Endothelial cell of umbilical vein (primary cell): ENCODE data around the gene EPS15. TPM values are rescaled to one million over a fixed set of nuclear protein-coding genes. Genes with fewer than 3 reads are reported as not detected.

ENCODE experiments used
- BruUV-seq: library from RNA; stranded (reverse); fragments of 400-500 nt; replicated peaks from 2 replicates; lab custom pipeline; 2021; lab: Mats Ljungman, UMichigan
- CTCF ChIA-PET: fragments of 300-600, 350-600 bp; sonication (Branson Sonifier 250); formaldehyde crosslinking; loops from one replicate; lab custom pipeline; 2021; ENCODE audit warnings: antibody characterized with exemption, inconsistent platforms; lab: Charles Lee
- POLR2A ChIA-PET: fragments of 300-600, 350-600 bp; sonication (Branson Sonifier 250); formaldehyde crosslinking; loops from one replicate; lab custom pipeline; 2021; ENCODE audit warnings: antibody characterized with exemption, inconsistent platforms; lab: Charles Lee
- DNase-seq: peaks from one replicate; pipeline ENCODE4 v3.0.0-alpha.2; 2011; ENCODE audit warnings: low read depth, low spot score
- FAIRE-seq: peaks from 2 replicates; lab custom pipeline; 2011; peaks lifted over from hg19 to GRCh38; lab: Jason Lieb, UNC
- H2AFZ ChIP-seq: 2 replicates; pipeline ENCODE4 v1.6.0; 2012; ENCODE audit warnings: low read depth, low read length, control low read depth, inconsistent platforms
- H3K27ac ChIP-seq: 2 replicates; pipeline ENCODE4 v1.5.1; 2011; ENCODE audit warnings: low read depth, mild to moderate bottlenecking, control low read depth, low read length, moderate library complexity; ENCODE audit not compliant: insufficient read depth
- H3K27me3 ChIP-seq, 2 experiments: 2 replicates each; pipeline versions ENCODE4 v1.6.0 to v1.6.1; 2011; ENCODE audit warnings: low read length in 2 of 2, mixed read lengths in 1 of 2; ENCODE audit not compliant: control insufficient read depth in 2 of 2, insufficient read depth in 2 of 2
- H3K36me3 ChIP-seq, 2 experiments: 2 replicates in 1 of 2; 3 replicates in 1 of 2; pipeline ENCODE4 v1.5.1; 2011; ENCODE audit warnings: low read length in 2 of 2, mild to moderate bottlenecking in 1 of 2, moderate library complexity in 1 of 2; ENCODE audit not compliant: control insufficient read depth in 2 of 2, insufficient read depth in 2 of 2; ENCODE audit errors: extremely low read depth in 1 of 2
- H3K4me1 ChIP-seq: 3 replicates; pipeline ENCODE4 v1.5.1; 2011; ENCODE audit warnings: mild to moderate bottlenecking, low read length; ENCODE audit not compliant: control insufficient read depth, insufficient read depth; ENCODE audit errors: extremely low read depth
- H3K4me2 ChIP-seq: 2 replicates; pipeline ENCODE4 v1.6.1; 2011; ENCODE audit warnings: low read length, control low read depth, mixed read lengths; ENCODE audit not compliant: insufficient read depth
- H3K4me3 ChIP-seq, 3 experiments: fragments of 200-600 bp in 1 of 3; sonication (generic), shearing (Covaris generic) in 1 of 3; replicated peaks in 1 of 3; 2 replicates each; pipeline ENCODE4 v1.5.1; 2011 to 2016; ENCODE audit warnings: control low read depth in 3 of 3, low read length in 3 of 3, mild to moderate bottlenecking in 2 of 3, inconsistent platforms in 1 of 3, low read depth in 1 of 3, moderate library complexity in 1 of 3; ENCODE audit not compliant: insufficient read depth in 1 of 3
- H3K79me2 ChIP-seq: 2 replicates; pipeline ENCODE4 v1.6.0; 2012; ENCODE audit warnings: low read length, inconsistent platforms; ENCODE audit not compliant: control insufficient read depth, insufficient read depth
- H3K9ac ChIP-seq: replicated peaks from 2 replicates; pipeline ENCODE3; 2011; ENCODE audit warnings: low read length, control low read depth; ENCODE audit not compliant: insufficient read depth; ENCODE audit errors: extremely low read depth
- H3K9me1 ChIP-seq: replicated peaks from 3 replicates; pipeline ENCODE4 v1.6.0; 2011; ENCODE audit warnings: mild to moderate bottlenecking, low read length; ENCODE audit not compliant: control insufficient read depth, insufficient read depth; ENCODE audit errors: extremely low read depth
- H3K9me3 ChIP-seq: replicated peaks from 2 replicates; pipeline ENCODE4 v1.5.1; 2012; ENCODE audit warnings: low read length, inconsistent platforms; ENCODE audit not compliant: control insufficient read depth, insufficient read depth
- H4K20me1 ChIP-seq: replicated peaks from 2 replicates; pipeline ENCODE3; 2011; ENCODE audit warnings: mild to moderate bottlenecking, low read length; ENCODE audit not compliant: control insufficient read depth, insufficient read depth; ENCODE audit errors: extremely low read depth
- EZH2 ChIP-seq: IDR thresholded peaks from 2 replicates; pipeline ENCODE4 v1.6.1; 2012; ENCODE audit warnings: borderline replicate concordance, low read depth, mild to moderate bottlenecking, moderate library complexity, low read length, inconsistent platforms; ENCODE audit not compliant: severe bottlenecking
- FOS ChIP-seq: IDR thresholded peaks from 2 replicates; pipeline ENCODE4 v1.6.1; 2011; ENCODE audit warnings: mild to moderate bottlenecking, low read length, moderate library complexity, borderline replicate concordance; ENCODE audit not compliant: insufficient read depth
- GATA2 ChIP-seq: IDR thresholded peaks from 2 replicates; pipeline ENCODE4 v1.7.0; 2011; ENCODE audit warnings: low read depth, mild to moderate bottlenecking, moderate library complexity, mixed read lengths, low read length; ENCODE audit not compliant: insufficient read length, insufficient read depth
- JUN ChIP-seq: IDR thresholded peaks from 2 replicates; pipeline ENCODE4 v1.6.1; 2011; ENCODE audit warnings: borderline replicate concordance, low read depth; ENCODE audit not compliant: insufficient read length, insufficient read depth
- MYC ChIP-seq: IDR thresholded peaks from one replicate; pipeline ENCODE4 v1.6.1; 2011; ENCODE audit warnings: mild to moderate bottlenecking, low read depth, low read length
- POLR2A ChIP-seq: IDR thresholded peaks from 2 replicates; pipeline ENCODE4 v1.6.1; 2012; ENCODE audit warnings: low read depth, mild to moderate bottlenecking, control low read depth, low read length
- POLR2AphosphoS5 ChIP-seq: IDR thresholded peaks from 2 replicates; pipeline ENCODE4 v1.6.1; 2012; ENCODE audit warnings: low read depth, mild to moderate bottlenecking, control low read depth, low read length, moderate library complexity; ENCODE audit not compliant: insufficient read depth
- dilution Hi-C: fragments of 300-500 bp; cut with MboI; formaldehyde crosslinking; loops from one replicate; pipeline ENCODE4 v1.15.0; 2019; ENCODE audit warnings: low sequenced_read_pairs; ENCODE audit not compliant: extremely low pct_ligation_motif_present
- intact Hi-C: fragments of 100-400 bp; cut with micrococcal nuclease; formaldehyde crosslinking; loops from one replicate; pipeline ENCODE4 v1.10.0; 2022
- polyA plus RNA-seq, 4 experiments: library from polyadenylated mRNA; depleted of rRNA in 3 of 4; stranded (reverse) in 3 of 4; unstranded in 1 of 4; fragments of >200 nt; gene quantifications; 2 replicates each; pipeline versions ENCODE4 v1.2.1 to v1.2.3, GENCODE V29; 2011 to 2012; ENCODE audit warnings: missing spikeins in 1 of 4
- total RNA-seq: library from RNA; stranded (reverse); gene quantifications from 2 replicates; pipeline ENCODE4 v1.2.3, GENCODE V29; 2021
- TF ChIP-seq, protein P1 (sequence below), 2 donors: IDR thresholded peaks; 1 replicate in 1 of 2; 2 replicates in 1 of 2; pipeline ENCODE4 v1.5.1; 2011; ENCODE audit warnings: low read length in 2 of 2, mild to moderate bottlenecking in 2 of 2, moderate library complexity in 2 of 2, control low read depth in 1 of 2, inconsistent platforms in 1 of 2, low read depth in 1 of 2; ENCODE audit not compliant: insufficient read depth in 1 of 2; ENCODE audit errors: extremely low read depth in 1 of 2
- TF ChIP-seq, protein P2 (sequence below): IDR thresholded peaks from 2 replicates; pipeline ENCODE4 v1.6.1; 2011; ENCODE audit not compliant: insufficient read depth, insufficient read length

EPS15 gene
- total and polyA plus RNA-seq, 2 donors (not counting 3 experiments of a cell fraction or from before 2014, with no cell fraction given) = 15.4 to 44.8 TPM

DNA sequence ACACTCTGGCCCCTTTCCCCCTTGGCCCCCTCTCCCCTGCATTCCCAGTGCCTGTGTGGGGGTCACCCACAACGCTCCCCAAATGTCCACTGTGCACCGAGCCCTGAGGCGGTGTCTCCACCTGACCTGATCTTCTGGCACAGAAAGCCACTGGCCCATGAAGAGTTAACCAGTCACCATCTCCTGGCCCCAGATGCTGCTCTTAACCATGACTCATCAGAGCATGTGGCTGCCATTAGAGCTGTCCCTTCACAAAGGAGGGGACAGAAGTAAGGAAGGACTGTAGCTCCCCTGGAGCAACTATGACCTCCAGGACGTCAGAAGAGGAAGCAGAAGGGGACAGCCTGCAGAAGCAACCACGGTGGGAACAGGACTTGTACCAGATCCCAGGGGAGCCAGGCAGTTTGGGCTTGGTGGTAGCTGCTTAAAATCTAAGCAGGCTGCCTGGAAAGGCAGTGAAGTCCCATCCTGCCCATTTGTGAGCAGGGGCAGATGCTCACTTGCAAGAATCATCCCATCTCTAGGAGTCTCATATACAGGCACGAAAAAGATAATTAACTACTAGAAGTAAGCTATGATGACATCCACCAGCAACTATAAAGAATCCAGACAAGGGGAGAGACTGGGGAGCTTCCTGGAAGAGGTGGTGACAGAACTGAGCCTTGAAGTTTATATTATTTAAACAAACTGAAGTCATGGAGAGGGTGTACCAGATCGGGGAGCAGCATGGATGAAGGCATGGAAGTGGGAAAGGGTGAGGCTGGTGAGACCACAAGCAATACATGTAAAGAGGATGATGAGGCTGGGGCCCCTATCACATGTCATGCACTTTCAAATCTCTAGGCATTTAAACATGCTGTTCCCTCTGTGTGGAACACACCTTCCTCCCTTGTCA, 187.6 kb downstream of the EPS15 start:
- Histone ChIP-seq H3K9me3 (no peaks in the 10 kb centered on the region), H3K36me3 (no peaks in the 10 kb centered on the region), H3K9me1 (no peaks in the 10 kb centered on the region), H3K9ac (no peak overlapping the region), H3K79me2 (no peaks in the 10 kb centered on the region), H2AFZ (peak overlapping the region; percentile 81), H3K27me3 (peaks cover 0 to 2% of the 10 kb centered on the region in 2 experiments), H4K20me1 (no peaks in the 10 kb centered on the region), H3K4me1 (peaks cover 5% of the 10 kb centered on the region), H3K4me3 (no peak overlapping the region), H3K4me2 (no peak overlapping the region), H3K27ac (no peak overlapping the region)
- dilution Hi-C loops = no loop called here
- ChIA-PET POLR2A (no interaction called here), CTCF (interaction anchor here (0.6 to 1.9 kb wide), 9 partner anchors 10 to 204 kb away, joined by 3 to 8 read pairs (median 4); partner anchors contain the start of gene RNF11)
- intact Hi-C loops = loop anchor here (2.0 kb wide), 1 partner anchor 19 kb away; no protein-coding TSS in a partner anchor
- DNase-seq = peak; percentile 41
- TF ChIP-seq FOS = peak; percentile 38
- no peak for TF ChIP-seq POLR2A
- peak; percentile 55 for TF ChIP-seq JUN
- no TSS peak for BruUV-seq
- FAIRE-seq = peak; percentile 78

DNA sequence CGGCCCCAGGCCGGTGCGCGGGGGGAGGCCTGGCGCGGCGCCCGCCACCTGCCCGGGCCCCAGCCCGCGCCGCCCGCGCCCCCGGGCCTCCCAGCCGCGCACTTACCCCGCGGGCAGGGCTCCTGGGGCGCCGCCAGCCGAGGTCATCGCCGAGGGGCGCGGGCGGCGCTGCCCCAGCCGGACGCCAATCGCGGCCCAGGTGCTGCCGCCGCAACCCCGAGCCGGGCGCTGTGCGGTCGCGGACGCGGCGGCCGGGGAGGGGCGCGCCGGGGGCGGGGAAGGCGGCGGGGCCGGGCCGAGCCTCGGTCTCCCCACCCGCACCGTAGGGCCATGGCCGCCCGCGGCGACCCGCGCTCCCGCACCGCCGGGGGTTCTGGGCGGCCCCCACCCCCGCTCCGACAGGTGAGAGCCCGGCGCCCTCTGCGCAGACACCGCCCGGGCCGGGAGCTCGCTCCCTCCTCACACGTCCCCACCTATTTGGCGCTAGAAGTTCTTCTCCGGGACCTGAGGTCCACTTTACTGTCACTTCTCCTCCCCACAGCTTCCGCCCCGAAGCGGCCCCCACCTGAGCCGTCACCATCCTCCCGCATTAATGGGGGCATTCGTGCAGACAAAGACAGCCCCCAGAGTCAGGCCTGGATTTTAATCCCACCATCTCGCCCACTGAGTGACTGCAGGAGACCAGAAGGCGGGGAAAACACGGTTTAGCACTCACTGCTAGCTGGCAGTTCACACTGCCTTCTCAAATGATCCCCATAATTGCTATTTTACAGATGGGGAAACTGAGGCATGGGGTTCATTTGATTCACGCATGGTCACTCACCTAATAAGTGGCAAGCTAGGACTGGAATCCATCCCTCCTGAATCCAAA, 188.5 kb downstream of the EPS15 start, which contains the start of gene TTC39A:
Gene TTC39A, minus strand, starts transcription at position 232 of the 871 bp plus-strand sequence. Its CDS starts 85 bp downstream, at position 147.
- peaks cover 5% of the 10 kb centered on the region for H3K4me1 ChIP-seq
- peak within 1 kb of the TSS; percentile 81 for H2AFZ ChIP-seq
- no peak for TF ChIP-seq MYC
- TF ChIP-seq, protein P1, sequence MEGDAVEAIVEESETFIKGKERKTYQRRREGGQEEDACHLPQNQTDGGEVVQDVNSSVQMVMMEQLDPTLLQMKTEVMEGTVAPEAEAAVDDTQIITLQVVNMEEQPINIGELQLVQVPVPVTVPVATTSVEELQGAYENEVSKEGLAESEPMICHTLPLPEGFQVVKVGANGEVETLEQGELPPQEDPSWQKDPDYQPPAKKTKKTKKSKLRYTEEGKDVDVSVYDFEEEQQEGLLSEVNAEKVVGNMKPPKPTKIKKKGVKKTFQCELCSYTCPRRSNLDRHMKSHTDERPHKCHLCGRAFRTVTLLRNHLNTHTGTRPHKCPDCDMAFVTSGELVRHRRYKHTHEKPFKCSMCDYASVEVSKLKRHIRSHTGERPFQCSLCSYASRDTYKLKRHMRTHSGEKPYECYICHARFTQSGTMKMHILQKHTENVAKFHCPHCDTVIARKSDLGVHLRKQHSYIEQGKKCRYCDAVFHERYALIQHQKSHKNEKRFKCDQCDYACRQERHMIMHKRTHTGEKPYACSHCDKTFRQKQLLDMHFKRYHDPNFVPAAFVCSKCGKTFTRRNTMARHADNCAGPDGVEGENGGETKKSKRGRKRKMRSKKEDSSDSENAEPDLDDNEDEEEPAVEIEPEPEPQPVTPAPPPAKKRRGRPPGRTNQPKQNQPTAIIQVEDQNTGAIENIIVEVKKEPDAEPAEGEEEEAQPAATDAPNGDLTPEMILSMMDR (IDR thresholded peaks at IDR 0.05; ENCODE audit: extremely low read depth in 1 of 2, insufficient read depth in 1 of 2, low read depth in 1 of 2, low read length in 2 of 2) = no peak
- no peak for TF ChIP-seq JUN
- no peak for TF ChIP-seq GATA2
- TF ChIP-seq FOS = no peak
- TF ChIP-seq POLR2A = no peak
- no peak for TF ChIP-seq POLR2AphosphoS5
- TF ChIP-seq EZH2 = no peak
- TF ChIP-seq, protein P2, sequence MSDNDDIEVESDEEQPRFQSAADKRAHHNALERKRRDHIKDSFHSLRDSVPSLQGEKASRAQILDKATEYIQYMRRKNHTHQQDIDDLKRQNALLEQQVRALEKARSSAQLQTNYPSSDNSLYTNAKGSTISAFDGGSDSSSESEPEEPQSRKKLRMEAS = no peak
- ChIA-PET POLR2A (no interaction called here), CTCF (interaction anchor here (0.8 to 1.9 kb wide), 3 partner anchors 34 to 205 kb away, joined by 3 to 8 read pairs (median 3); partner anchors contain the start of gene RNF11)
- H3K4me3 ChIP-seq = peak within 1 kb of the TSS in 2 of 3 experiments; percentile 22 to 49
- DNase-seq (no peak), FAIRE-seq (no peak)
- no peak within 1 kb of the TSS for H3K27ac ChIP-seq
- dilution Hi-C loops = no loop called here
- H3K27me3 ChIP-seq = peaks cover 0 to 2% of the 10 kb centered on the region in 2 experiments
- no TSS peak for BruUV-seq
- H3K4me2 ChIP-seq = peak within 1 kb of the TSS; percentile 66
- no peak within 1 kb of the TSS for H3K9ac ChIP-seq
- H4K20me1 ChIP-seq = no peaks in the 10 kb centered on the region
- no peaks in the 10 kb centered on the region for H3K79me2 ChIP-seq
- H3K9me1 ChIP-seq = no peaks in the 10 kb centered on the region
- H3K9me3 ChIP-seq = no peaks in the 10 kb centered on the region
- H3K36me3 ChIP-seq = no peaks in the 10 kb centered on the region
- intact Hi-C loops = loop anchor here (2.0 kb wide), 1 partner anchor 18 kb away; no protein-coding TSS in a partner anchor
